ACC112 (cell line): ENCODE measurements around the gene DAPK2.
A peak's percentile ranks its signal among the peaks of the same experiment; 100 is the strongest.
"Not testable (repeated sequence)": the region's sequence is repeated elsewhere in the genome, so short reads cannot be mapped to it uniquely, and the experiment has no call there.

Experiments
- H2AFZ ChIP-seq: fragments of 200-600 bp; sonication (generic); one replicate; pipeline ENCODE4 v1.6.0; 2017; ENCODE audit warnings: antibody characterized with exemption, low read length; ENCODE audit not compliant: unreplicated experiment
- H3K27ac ChIP-seq: fragments of 200-600 bp; sonication (generic); 2 replicates; pipeline ENCODE4 v1.5.1; 2014; ENCODE audit warnings: low read depth, mild to moderate bottlenecking, antibody characterized with exemption, low read length, moderate library complexity
- H3K27me3 ChIP-seq: fragments of 200-600 bp; sonication (generic); 2 replicates; pipeline ENCODE4 v1.6.1; 2014; ENCODE audit warnings: mild to moderate bottlenecking, antibody characterized with exemption, low read length, moderate library complexity, mixed read lengths; ENCODE audit not compliant: insufficient read depth
- H3K36me3 ChIP-seq: fragments of 200-600 bp; sonication (generic); 2 replicates; pipeline ENCODE4 v1.6.1; 2016; ENCODE audit warnings: mild to moderate bottlenecking, antibody characterized with exemption, low read length, moderate library complexity, mixed read lengths; ENCODE audit not compliant: insufficient read depth
- H3K4me1 ChIP-seq: fragments of 200-600 bp; sonication (generic); one replicate; pipeline ENCODE4 v1.6.1; 2016; ENCODE audit warnings: low read length, mixed read lengths; ENCODE audit not compliant: insufficient read depth, unreplicated experiment, control insufficient read depth
- H3K4me3 ChIP-seq: fragments of 200-600 bp; sonication (generic); 2 replicates; pipeline ENCODE4 v1.5.1; 2014; ENCODE audit warnings: mild to moderate bottlenecking, low read depth, low read length
- H3K79me2 ChIP-seq: fragments of 200-600 bp; sonication (generic); one replicate; pipeline ENCODE4 v1.6.0; 2016; ENCODE audit warnings: low read length; ENCODE audit not compliant: control insufficient read depth, unreplicated experiment, insufficient read depth

The DAPK2 gene

DNA sequence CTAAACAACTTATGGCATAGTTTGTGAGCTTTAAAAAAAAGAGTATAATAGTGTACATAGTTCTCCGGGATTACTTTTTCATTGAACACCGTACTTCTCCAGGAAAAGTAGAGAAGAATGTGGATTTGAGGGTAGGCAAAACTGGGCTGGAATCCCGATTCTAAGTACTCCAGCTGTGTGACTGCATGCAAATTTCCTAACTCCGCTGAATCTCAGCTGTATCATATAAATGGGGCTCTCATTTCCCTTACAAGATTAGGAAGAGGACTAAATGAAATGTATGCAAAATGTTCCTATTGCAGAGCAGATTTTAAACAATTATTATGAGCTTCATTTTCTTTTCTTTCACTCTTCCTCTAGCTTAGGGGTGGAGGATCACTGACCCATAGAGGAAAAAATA is 142.2 kb downstream of the DAPK2 start:
- no peaks in the 10 kb centered on the region for H3K36me3 ChIP-seq
- H3K79me2 ChIP-seq = no peaks in the 10 kb centered on the region
- H3K27me3 ChIP-seq = no peaks in the 10 kb centered on the region
- no peak overlapping the region for H2AFZ ChIP-seq
- no peak overlapping the region for H3K4me3 ChIP-seq
- H3K27ac ChIP-seq = no peak overlapping the region
- peaks cover 4% of the 10 kb centered on the region for H3K4me1 ChIP-seq

DNA sequence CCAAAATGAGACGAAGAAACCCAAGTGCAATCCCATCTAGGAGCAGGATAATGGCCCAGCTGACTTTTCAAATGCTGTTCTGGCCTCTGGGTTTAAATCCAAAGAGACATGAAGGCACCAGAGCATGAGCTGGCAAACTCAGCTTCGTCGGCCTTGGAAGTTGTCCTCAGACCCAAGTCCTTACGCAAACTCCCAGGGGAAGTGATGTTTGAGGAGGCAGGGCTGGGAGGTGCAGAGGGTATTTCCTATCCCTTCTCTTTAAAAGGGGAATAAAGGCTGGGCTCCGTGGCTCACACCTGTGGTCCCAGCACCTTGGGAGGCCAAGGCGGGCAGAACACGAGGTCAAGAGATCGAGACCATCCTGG is 143.6 kb downstream of the DAPK2 start:
- H3K27me3 ChIP-seq = no peaks in the 10 kb centered on the region
- no peak overlapping the region for H2AFZ ChIP-seq
- H3K79me2 ChIP-seq = no peaks in the 10 kb centered on the region
- no peaks in the 10 kb centered on the region for H3K36me3 ChIP-seq
- H3K4me1 ChIP-seq = no peaks in the 10 kb centered on the region
- no peak overlapping the region for H3K4me3 ChIP-seq
- H3K27ac ChIP-seq = no peak overlapping the region

DNA sequence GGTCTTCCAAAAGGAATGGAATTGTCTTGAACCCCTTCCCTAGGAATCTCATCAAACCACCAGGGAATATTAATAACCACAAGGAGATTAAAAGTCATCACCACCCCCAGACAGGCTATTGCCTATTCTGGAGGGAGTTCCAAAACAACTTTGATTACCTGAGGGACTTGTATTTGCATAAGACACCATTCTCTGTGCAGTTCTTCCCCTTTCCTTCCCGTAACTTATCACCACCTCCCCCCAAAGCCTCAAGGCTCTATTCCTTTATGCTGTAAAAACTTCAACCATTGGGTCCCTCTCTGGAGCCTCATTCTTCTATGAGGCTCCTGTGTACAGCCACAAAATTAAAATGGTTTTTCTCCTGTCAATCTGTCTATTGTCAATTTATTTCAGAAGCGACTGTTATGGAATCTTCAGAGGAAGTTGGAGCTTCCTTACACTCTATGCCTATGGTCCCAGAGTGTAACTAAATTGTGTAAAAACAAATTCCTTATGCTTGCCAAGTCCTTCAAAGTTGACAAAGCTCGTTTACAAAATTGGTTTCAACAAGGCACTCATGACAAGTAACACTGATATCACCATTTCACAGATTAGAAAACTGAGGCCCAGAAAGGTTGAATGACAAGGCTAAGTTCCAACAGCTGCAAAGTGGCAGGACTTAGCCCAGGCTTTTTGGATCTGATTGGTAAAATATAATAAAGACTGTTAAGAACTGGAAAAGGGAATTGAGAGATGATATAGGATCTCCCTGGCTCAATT is 144.2 kb downstream of the DAPK2 start:
- Histone ChIP-seq H3K36me3 (no peaks in the 10 kb centered on the region), H3K27me3 (no peaks in the 10 kb centered on the region), H3K27ac (no peak overlapping the region), H3K4me1 (peaks cover 5% of the 10 kb centered on the region), H2AFZ (no peak overlapping the region), H3K4me3 (no peak overlapping the region), H3K79me2 (no peaks in the 10 kb centered on the region)

DNA sequence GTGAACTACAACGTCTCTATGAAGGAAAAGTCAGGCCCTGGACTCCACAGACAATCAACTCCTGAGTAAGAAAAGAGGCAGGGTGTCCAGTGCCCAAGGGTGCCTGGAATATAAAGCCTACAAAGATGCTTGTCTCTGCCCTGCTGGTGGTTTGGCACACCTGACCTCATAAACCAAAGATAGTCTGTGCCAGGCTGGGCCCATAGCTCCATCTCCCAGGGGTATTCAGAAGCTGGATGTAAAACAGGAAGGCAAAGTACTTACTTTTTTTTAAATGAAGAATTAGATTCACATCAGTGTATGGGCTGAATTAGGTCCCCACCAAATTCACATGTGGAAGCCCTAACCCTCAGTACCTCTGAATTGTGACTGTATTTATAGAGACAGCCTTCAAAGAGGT is 146.0 kb downstream of the DAPK2 start:
- H3K27ac ChIP-seq = no peak overlapping the region
- H3K36me3 ChIP-seq = no peaks in the 10 kb centered on the region
- H3K4me1 ChIP-seq = peaks cover 19% of the 10 kb centered on the region

DNA sequence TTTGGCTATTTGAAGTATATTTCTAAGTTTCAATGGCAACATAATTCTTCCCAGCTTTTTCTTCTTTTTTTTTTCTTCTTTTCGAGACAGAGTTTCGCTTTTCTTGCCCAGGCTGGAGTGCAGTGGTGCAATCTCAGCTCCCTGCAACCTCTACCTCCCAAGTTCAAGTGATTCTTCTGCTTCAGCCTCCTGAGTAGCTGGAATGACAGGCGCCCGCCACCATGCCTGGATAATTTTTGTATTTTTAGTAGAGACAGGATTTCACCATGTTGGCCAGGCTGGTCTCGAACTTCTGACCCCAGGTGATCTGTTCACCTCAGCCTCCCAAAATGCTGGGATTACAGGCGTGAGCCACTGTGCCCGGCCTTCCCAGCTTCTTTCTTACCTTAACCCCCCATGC is 146.7 kb downstream of the DAPK2 start:
- H3K4me1 ChIP-seq = peaks cover 19% of the 10 kb centered on the region
- H3K79me2 ChIP-seq, H3K36me3 ChIP-seq, H3K27me3 ChIP-seq, H2AFZ ChIP-seq, H3K27ac ChIP-seq, H3K4me3 ChIP-seq: not testable (repeated sequence)

More for the DNA sequence above, 146.0 kb downstream of the DAPK2 start:
- Histone ChIP-seq H3K4me3 (no peak overlapping the region), H3K27me3 (no peaks in the 10 kb centered on the region), H2AFZ (no peak overlapping the region), H3K79me2 (no peaks in the 10 kb centered on the region)

DNA sequence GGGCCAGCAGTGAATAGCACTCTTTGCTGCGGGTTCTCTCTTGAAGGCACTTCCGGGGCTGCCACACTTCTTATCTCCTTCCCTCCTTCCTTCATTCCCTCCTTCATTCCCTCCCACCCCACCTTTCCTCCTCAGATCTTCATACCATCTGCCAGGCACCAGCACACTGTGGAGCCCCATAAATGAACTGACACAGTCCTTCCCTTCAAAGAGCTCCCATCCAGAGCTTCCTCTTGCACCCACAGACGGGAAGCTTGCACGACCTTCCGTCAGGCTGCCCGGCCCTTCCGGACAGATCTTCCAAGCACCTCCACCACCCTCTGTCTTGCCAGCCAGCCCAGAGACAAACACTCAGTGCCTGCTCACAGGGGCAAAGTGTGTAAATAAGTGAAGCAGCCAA is 147.1 kb downstream of the DAPK2 start:
- no peaks in the 10 kb centered on the region for H3K27me3 ChIP-seq
- no peak overlapping the region for H3K4me3 ChIP-seq
- H3K27ac ChIP-seq = no peak overlapping the region
- no peak overlapping the region for H2AFZ ChIP-seq
- peaks cover 23% of the 10 kb centered on the region for H3K4me1 ChIP-seq
- no peaks in the 10 kb centered on the region for H3K36me3 ChIP-seq
- no peaks in the 10 kb centered on the region for H3K79me2 ChIP-seq

DNA sequence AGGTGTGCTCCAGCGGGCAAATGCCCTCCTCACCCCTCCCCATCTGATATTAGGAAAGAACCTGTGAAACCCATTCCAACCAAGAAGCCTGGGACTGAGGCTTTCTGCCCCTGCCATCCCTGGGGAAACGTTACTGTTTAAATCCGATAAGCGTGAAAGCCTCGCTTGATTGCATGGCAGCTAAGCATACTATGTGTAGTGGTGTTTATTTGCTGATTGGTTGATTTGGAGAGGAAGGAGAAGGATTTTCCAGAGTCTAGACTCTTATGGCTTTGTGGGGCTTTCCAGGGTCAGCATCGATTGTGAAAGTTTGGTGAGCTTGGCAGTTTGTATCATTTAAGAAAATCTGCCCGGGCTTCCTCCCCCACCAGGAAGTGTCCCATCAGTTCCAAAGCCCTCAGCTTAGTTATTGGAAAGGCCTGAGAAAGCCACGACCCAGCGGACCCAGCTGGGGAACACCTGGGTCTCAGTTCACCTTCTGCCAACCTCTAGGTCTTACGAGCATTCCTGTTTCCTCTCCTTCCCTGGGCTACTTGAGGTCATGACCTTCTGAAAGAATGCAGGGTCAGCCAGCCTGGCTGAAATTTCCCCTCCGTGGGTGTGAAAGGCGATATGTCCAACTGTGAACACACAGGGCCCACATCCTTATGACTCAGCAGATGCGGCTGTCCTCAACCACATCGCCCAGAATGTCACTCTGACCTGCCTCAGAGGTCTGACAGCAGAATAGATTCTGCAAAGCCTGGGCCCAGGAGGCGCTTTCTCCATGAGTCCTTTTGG is 149.8 kb downstream of the DAPK2 start:
- Histone ChIP-seq H3K79me2 (no peaks in the 10 kb centered on the region), H3K27me3 (no peaks in the 10 kb centered on the region), H3K4me3 (no peak overlapping the region; the same call in 1 of the 2 replicates), H3K27ac (peak overlapping the region; percentile 73), H2AFZ (peak overlapping the region; percentile 18), H3K4me1 (peaks cover 24% of the 10 kb centered on the region), H3K36me3 (no peaks in the 10 kb centered on the region)

DNA sequence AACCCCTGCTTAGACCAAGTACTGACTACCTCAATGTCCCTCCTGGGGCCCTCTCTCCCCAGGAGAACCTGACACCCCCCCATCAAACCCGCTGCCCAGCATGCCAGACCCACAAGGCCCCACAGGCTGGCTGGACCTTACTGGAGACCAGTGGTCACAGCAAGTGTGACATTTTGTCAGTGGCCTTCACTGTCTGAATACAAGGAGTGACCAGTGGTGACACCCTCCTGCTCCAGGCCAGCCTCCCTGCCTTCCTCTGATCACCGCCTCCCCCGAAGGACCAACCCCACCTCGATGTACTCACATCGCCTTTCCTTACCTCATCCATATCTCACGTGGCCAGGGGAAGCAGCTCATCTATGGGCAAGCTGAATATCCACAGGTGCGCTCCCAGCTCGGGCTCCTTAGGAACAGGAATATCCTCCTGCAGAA is 150.5 kb downstream of the DAPK2 start:
- no peak overlapping the region for H2AFZ ChIP-seq
- peaks cover 24% of the 10 kb centered on the region for H3K4me1 ChIP-seq
- H3K27ac ChIP-seq = peak overlapping the region; percentile 73; the same call in 1 of the 2 replicates
- H3K27me3 ChIP-seq = no peaks in the 10 kb centered on the region
- H3K4me3 ChIP-seq = no peak overlapping the region
- H3K36me3 ChIP-seq = no peaks in the 10 kb centered on the region
- no peaks in the 10 kb centered on the region for H3K79me2 ChIP-seq

DNA sequence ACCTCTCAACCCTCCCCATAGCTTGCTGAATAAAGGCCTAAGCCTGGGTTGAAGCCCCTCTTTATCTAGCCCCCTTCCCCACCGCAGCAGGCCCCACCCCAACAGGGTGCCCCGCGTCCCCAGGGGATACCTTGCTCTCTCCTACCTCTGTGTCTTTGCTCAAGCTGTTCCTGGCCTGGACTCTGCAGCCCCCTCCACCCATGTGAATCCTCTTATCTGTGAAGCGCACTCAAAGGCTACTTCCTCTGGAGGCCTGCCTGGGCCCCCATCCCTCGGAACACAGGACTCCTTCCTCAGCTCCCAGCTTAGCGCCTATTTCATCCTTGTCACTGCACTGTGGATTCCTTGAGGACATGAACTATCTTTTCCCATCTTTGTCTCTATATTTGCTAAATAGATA is 151.1 kb downstream of the DAPK2 start:
- Histone ChIP-seq H3K4me3 (no peak overlapping the region), H2AFZ (no peak overlapping the region), H3K27me3 (no peaks in the 10 kb centered on the region), H3K36me3 (no peaks in the 10 kb centered on the region), H3K27ac (no peak overlapping the region), H3K79me2 (no peaks in the 10 kb centered on the region), H3K4me1 (peaks cover 24% of the 10 kb centered on the region)

DNA sequence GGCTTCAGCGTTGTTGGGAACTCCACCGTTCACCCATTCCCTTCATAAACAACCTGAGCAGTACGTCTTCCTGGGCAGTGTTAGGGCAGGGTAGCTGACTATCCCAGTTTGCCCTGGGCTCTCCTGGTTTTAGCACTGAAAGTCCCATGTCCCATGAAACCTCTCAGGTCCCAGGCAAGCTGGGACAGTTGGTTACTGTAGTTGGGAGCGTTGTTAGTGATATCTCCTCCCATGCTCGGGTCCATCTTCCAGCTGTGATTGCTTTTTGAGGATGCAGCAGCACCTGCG is 151.7 kb downstream of the DAPK2 start:
- H2AFZ ChIP-seq = no peak overlapping the region
- H3K27ac ChIP-seq = no peak overlapping the region
- peaks cover 24% of the 10 kb centered on the region for H3K4me1 ChIP-seq
- H3K79me2 ChIP-seq = no peaks in the 10 kb centered on the region
- H3K4me3 ChIP-seq = no peak overlapping the region
- H3K36me3 ChIP-seq = no peaks in the 10 kb centered on the region
- no peaks in the 10 kb centered on the region for H3K27me3 ChIP-seq
